Bone marrow (tissue), 2 donors: ENCODE results near the gene TNNC1.

ENCODE experiments used
- DNase-seq, 2 donors: peaks; one replicate each; lab custom pipeline; 2025; lab: John Stamatoyannopoulos, UW

TNNC1 gene

DNA sequence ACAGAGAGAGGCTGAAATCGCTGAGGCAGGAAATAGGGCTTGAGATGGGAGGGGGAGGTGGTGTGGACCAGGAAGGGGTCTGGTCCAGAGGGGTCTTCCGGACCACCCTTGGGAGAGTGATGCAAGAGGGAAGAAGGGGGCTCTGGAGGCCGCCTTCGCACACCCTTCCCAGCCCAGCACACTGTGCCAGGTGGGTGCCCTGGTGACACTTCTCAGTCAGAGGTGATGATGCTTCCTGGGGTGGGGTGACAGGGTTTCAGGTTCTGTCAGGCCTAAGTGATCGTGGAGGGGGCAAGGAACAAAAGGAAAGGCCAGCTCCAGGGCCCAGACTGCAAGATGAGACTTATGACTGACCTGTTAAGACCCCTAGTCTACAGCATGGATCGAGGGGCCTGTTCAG is 21.6 kb downstream of the TNNC1 start:
- no peak for DNase-seq

- DNase-seq, result no peak
These were observed 22.2 kb downstream of the TNNC1 start for GRCh38 chr3:52431459-52432223.

DNA sequence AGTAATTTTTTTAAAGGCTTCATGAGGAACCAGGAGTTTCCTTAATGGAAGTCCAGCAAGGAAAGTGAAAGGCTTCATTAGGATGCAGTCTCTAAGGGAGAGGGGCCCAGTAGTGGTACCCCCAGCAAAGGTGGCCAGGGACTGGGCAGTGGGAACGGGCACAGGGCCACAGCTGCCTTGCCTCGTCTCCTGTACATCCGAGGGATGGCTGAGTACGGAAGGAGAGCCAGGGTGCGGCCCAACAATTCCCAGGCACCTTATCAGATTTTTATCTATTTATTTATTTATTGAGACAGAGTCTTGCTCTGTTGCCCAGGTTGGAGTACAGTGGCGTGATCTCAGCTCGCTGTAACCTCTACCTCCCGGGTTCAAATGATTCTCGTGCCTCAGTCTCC is 23.4 kb downstream of the TNNC1 start:
- DNase-seq, result no peak

DNA sequence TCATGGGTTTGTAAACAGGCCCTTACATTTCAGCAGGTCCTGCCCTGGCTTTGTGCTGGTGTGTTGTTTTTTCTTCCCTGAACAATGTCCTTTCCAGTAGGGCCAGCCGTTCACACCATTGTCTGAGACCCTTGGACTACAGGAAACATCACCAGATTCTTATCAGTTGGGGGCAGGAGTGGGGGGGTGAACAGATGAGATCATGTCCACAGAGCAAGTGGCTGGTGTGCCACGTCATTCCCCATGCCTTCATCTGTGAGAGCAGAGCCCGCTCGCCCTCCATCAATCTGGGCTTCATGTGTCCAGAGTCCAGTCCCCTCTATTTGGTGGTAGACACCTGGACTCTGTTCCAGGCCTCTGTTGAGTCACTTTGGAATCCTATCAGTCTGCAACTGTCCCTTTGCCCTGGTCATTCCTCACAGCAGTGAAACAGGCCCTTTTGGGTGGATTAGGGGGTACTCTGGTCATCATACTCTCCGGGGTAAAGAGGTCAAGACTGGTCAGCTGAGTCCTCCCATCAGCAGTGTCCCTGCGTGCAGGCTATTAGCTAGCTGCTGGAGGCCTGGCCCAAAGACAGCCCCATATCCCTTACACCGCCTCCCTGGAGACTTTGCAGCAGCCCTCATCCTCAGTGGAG is 23.9 kb downstream of the TNNC1 start:
- DNase-seq, result no peak

DNA sequence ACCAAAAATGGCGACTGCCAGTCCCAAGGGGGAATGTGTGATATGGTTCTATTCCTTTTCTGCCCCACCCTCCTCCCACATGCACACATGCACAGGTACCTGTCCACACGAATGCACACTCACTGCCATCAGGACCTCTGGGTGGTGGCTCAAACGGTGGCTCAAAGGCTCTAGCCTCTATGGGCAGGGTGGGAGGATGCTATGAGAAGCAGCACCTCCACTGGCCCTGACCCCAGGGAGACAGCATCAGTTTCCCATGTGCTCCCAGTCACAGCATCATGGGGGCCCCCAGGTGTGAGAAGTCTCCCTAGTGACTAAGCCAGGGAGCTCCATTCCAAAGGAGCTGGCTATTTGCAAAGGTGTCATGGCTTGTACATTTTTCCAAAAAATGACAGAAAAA is 24.8 kb downstream of the TNNC1 start:
- no peak for DNase-seq

- DNase-seq, result no peak
These were observed 25.5 kb downstream of the TNNC1 start for GRCh38 chr3:52428151-52429005.

GRCh38 chr3:52423173-52423572 is 30.7 kb downstream of the TNNC1 start:
- no peak for DNase-seq

- no peak for DNase-seq
These were observed 31.2 kb downstream of the TNNC1 start for GRCh38 chr3:52422669-52423068.

DNA sequence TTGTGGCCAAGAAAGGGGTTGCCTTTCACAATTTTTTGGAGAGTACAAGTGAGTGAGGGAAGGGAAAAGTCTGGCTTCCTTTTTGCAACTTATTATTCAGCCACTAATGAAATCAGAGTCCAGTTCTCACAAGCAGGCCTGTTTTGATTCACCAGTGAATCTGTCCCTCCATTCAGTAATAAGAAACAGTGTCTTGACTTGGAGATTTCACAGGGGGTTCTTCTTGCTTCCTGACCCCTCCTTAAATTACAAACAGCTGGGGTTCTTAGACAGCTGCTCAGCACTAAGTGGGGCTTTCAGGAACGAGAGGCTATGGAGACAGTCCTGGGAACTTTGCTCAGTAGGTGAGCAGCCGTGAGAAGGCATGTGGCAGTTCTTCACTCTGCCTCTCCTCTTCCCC is 33.5 kb downstream of the TNNC1 start:
- DNase-seq, result no peak

DNA sequence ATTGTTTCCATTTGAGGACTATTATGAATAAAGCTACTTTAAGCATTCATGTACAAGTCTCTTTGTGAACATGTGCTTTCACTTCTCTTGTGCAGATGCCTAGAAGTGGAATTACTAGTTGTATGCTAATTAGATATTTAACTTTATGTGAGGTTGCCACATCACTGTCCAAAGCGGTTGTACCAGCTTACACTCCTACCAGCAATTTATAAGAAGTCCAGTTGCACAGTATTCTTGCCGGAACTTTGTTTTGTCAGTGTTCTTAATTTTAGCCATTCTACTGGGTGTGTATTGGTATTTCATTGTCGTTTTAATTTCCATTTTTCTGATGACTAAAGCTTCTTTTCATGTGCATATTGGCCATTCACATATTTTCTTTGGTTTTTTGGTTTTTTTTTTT is 38.0 kb downstream of the TNNC1 start:
- no peak for DNase-seq

DNA sequence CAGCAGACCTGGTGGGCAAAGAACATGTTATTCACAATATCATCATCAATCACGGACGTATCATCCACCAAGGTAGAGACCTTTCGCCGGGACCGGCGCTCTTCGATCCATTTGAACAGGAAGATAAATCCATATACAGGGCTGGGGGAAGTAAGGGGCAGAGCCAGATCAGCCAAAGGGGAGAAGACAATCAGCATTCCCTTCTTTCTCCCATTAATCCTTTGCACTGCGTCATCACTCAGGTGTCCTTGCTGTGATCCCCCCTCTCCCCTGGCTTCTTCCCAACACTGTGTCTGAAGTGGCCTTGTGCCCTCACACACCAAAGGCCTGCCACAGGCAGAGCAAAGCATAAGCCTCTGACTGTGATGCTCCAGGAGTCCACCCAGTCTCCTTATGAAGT is 45.4 kb downstream of the TNNC1 start:
- DNase-seq, result no peak

- DNase-seq, result no peak
These were observed 46.1 kb downstream of the TNNC1 start for GRCh38 chr3:52407779-52408178.

GRCh38 chr3:52406791-52407510 is 46.9 kb downstream of the TNNC1 start:
- no peak for DNase-seq

DNA sequence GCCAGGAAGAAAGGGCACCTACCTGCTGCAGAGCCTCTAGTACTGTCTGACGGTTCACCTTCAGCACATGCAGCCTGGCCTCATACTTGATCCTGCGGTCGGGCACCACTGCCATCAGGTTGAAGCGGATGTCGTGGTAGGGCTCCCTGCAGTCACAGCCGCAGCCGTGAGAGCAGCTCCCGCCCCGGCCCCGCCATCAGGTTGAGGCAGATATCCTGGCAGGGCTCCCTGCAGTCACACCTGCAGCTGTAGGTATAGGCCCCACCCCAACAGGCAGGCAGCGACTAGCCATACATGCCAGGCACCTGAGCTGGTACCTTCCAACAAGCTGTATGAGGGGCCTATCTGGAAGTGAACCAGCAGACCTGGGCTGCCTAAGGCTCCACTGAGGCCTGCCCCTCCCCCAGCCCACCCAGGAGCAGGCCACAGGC is 47.6 kb downstream of the TNNC1 start:
- no peak for DNase-seq

DNA sequence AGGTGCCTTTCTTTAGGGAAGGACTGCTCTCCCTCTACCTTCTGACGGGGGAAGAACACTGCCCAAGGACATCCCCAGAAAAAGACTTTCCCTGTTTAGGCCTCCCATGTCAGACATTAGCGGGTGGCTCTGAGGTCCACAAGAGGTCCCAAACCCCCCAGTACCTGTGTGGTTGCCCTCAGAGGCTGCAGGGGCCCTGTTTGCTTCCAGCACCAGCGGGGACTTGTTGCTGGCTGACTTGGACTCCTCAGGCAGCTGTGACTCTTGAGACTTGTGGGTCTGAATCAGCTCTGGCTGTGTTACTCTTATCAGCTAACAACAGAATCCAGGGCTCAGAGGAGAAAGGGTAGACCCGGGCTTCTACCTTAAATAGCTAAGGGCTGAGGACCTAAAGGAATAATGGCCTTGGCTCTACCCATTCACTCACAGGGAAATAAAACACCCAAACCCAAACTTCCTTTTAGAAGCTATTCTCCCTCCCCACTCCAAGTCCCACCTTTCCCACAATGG is 48.2 kb downstream of the TNNC1 start:
- DNase-seq, result no peak

DNA sequence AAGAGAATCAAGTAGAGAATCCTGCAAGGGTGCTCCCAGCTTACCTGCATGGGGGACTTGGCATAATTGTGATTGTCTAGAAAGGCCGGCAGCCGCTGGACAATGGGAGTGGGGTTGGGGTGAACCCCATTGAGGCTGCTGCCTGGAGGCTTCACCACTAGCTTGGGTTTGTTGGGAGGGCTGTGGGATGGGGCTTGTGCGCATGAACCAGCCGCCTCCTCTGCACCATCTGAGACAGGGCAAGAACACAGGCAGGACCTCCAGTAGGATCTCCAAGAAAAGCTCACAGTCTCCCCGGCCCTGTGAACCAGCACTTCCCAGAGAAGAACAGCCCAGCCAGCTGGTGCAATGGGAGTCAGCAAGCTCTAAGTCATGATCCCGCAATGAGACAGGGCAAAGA is 48.8 kb downstream of the TNNC1 start:
- no peak for DNase-seq

GRCh38 chr3:52404391-52404790 is 49.5 kb downstream of the TNNC1 start:
- no peak for DNase-seq

GRCh38 chr3:52403955-52404354 is 49.9 kb downstream of the TNNC1 start:
- DNase-seq, result no peak

DNA sequence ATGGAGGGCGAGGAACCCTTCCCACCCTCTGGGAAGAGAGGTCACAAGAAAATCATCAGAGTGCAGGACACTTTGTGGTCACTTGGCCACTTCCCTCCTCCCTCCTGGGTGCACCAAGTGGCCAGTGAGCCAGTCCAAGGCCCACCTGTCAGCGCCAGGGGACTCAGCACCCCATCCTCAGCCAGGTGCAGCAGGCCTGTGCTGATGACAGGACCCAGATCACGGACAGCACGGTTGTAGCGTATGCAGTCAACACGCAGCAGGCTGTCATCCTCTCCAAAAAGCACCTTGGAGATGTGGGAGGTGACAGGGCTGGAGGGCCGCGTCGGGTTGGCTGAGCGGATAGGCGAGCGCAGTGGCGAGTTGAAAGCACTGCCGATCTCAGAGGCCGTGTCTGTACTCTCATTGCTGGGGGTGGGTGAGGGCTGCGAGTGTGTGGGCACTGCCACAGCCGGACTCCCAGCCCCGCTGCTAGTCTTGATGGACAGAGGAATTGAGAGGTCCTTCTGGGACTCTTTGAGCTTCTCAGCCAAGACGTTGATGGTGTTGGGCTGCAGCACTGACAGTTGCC is 50.5 kb downstream of the TNNC1 start:
- DNase-seq, result no peak

GRCh38 chr3:52402706-52403270 is 51.1 kb downstream of the TNNC1 start:
- no peak for DNase-seq

GRCh38 chr3:52402101-52402521 is 51.7 kb downstream of the TNNC1 start:
- DNase-seq, result no peak
